ENCODE data around the gene SHB.

Gene SHB

DNA sequence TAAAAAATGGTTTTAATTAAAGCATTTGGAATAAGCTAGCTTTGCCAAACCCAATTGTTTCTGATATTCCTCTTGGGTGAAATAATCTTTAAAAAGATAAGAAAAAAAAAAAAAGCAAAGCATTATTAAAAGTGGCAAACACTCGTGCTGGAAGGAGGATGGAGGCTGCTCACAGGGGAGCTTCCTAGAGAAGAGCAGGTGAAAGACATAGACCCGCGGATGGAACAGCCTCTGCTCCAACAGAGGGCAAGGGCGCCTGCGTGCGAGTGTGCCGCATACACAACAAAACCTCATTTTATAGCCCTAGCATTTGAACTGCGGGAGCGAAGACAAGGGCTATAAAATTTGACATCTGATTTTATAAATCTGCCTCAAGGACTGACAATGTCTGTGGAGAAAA is 131.7 kb downstream of the SHB start:
- Histone ChIP-seq H3K4me2 (ENCODE audit: low read length) (no peak overlapping the region), H3K56ac (ENCODE audit: low read length) (no peak overlapping the region), H3K27ac (ENCODE audit: low read depth, low read length) (no peak overlapping the region), H3K36me3 (ENCODE audit: control insufficient read depth, insufficient read depth, low read length) (no peaks in the 10 kb centered on the region), H3K27me3 (ENCODE audit: insufficient read depth, low read length, poor library complexity) (no peaks in the 10 kb centered on the region), H3K79me2 (ENCODE audit: control insufficient read depth, insufficient read depth, low read length) (no peaks in the 10 kb centered on the region), H3K9ac (ENCODE audit: low read length) (no peak overlapping the region), H4K8ac (ENCODE audit: low read depth, low read length) (no peak overlapping the region), H2BK15ac (replicated peaks; ENCODE audit: low read depth) (no peak overlapping the region), H3K4me1 (ENCODE audit: control insufficient read depth, low read depth, low read length) (no peaks in the 10 kb centered on the region), H3K79me1 (ENCODE audit: low read length) (peaks cover 16% of the 10 kb centered on the region), H3K18ac (ENCODE audit: low read length) (no peak overlapping the region), H2AK5ac (ENCODE audit: low read length) (no peak overlapping the region), H4K5ac (ENCODE audit: low read length) (no peak overlapping the region), H2BK120ac (ENCODE audit: low read depth, low read length) (no peak overlapping the region), H3K4me3 (ENCODE audit: low read length) (no peak overlapping the region), H2BK5ac (ENCODE audit: low read length) (no peak overlapping the region), H3K4ac (ENCODE audit: low read depth, low read length) (no peak overlapping the region), H3K23ac (ENCODE audit: low read length) (no peak overlapping the region)
- no CpG with 5 or more reads among the region's 9 CpGs for whole genome bisulfite sequencing (ENCODE audit: extremely low coverage, insufficient coverage, low lambda C conversion rate)
- no peak for DNase-seq

DNA sequence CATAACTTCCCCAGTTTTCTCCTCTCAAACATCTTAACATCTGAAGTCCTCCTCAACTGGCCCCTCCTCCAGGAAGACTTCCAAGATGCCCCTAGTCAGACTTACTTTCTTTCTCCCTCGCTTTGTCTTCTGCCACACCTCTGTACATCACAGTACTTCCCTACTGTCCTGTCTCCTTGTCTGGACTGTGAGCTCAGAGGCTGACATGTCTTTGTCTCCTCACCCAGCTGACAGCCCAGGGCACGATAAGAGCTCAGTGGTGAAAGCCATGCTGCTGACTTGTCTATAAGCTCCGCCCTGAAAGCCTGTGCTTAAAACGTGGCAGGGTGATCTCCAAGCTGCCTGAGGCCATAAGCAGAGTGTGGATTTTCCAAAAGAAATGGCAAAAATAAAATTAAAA is 132.1 kb downstream of the SHB start:
- H3K79me1 ChIP-seq (ENCODE audit: low read length), result peaks cover 16% of the 10 kb centered on the region
- no peak overlapping the region for H3K4me3 ChIP-seq (ENCODE audit: low read length)
- no peak overlapping the region for H3K18ac ChIP-seq (ENCODE audit: low read length)
- H2BK15ac ChIP-seq (replicated peaks; ENCODE audit: low read depth), result no peak overlapping the region
- no peaks in the 10 kb centered on the region for H3K36me3 ChIP-seq (ENCODE audit: control insufficient read depth, insufficient read depth, low read length)
- H3K27me3 ChIP-seq (ENCODE audit: insufficient read depth, low read length, poor library complexity), result no peaks in the 10 kb centered on the region
- H3K4me2 ChIP-seq (ENCODE audit: low read length), result no peak overlapping the region
- no peaks in the 10 kb centered on the region for H3K79me2 ChIP-seq (ENCODE audit: control insufficient read depth, insufficient read depth, low read length)
- H4K5ac ChIP-seq (ENCODE audit: low read length), result no peak overlapping the region
- no peak overlapping the region for H3K27ac ChIP-seq (ENCODE audit: low read depth, low read length)
- no peak overlapping the region for H3K9ac ChIP-seq (ENCODE audit: low read length)
- no peak overlapping the region for H2BK120ac ChIP-seq (ENCODE audit: low read depth, low read length)
- no peaks in the 10 kb centered on the region for H3K4me1 ChIP-seq (ENCODE audit: control insufficient read depth, low read depth, low read length)
- H3K4ac ChIP-seq (ENCODE audit: low read depth, low read length), result no peak overlapping the region
- H3K56ac ChIP-seq (ENCODE audit: low read length), result no peak overlapping the region
- H4K8ac ChIP-seq (ENCODE audit: low read depth, low read length), result no peak overlapping the region
- H2BK5ac ChIP-seq (ENCODE audit: low read length), result no peak overlapping the region
- WGBS (ENCODE audit: extremely low coverage, insufficient coverage, low lambda C conversion rate), result no CpG with 5 or more reads among the region's 4 CpGs
- H3K23ac ChIP-seq (ENCODE audit: low read length), result no peak overlapping the region
- no peak overlapping the region for H2AK5ac ChIP-seq (ENCODE audit: low read length)
- peak; percentile 56 for DNase-seq

DNA sequence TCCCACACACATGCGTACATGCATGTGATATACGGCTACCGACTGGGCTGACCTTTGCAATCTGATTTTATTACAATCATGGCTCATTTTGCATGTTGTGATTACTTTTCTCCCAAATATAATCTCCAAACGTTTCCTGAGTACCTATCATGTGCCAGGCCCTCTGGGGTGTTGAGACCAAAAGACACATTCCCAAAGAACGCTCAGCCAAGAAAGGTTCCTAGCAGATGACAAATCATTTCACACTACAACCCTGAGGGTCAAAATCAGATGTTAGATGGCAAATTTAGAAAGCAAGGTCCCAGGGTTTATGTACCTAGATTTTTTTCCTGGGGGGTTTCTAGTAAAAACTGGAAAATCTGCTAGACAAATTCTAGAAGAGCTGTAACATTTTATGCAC is 132.7 kb downstream of the SHB start:
- Histone ChIP-seq H2BK5ac (ENCODE audit: low read length) (no peak overlapping the region), H3K18ac (ENCODE audit: low read length) (no peak overlapping the region), H3K4ac (ENCODE audit: low read depth, low read length) (no peak overlapping the region), H3K9ac (ENCODE audit: low read length) (no peak overlapping the region), H2AK5ac (ENCODE audit: low read length) (no peak overlapping the region), H3K27ac (ENCODE audit: low read depth, low read length) (no peak overlapping the region), H3K56ac (ENCODE audit: low read length) (no peak overlapping the region), H2BK15ac (replicated peaks; ENCODE audit: low read depth) (no peak overlapping the region), H3K4me1 (ENCODE audit: control insufficient read depth, low read depth, low read length) (no peaks in the 10 kb centered on the region), H3K4me2 (ENCODE audit: low read length) (no peak overlapping the region), H3K4me3 (ENCODE audit: low read length) (no peak overlapping the region), H3K36me3 (ENCODE audit: control insufficient read depth, insufficient read depth, low read length) (no peaks in the 10 kb centered on the region), H3K79me1 (ENCODE audit: low read length) (peaks cover 15% of the 10 kb centered on the region), H4K5ac (ENCODE audit: low read length) (no peak overlapping the region), H2BK120ac (ENCODE audit: low read depth, low read length) (no peak overlapping the region), H3K23ac (ENCODE audit: low read length) (no peak overlapping the region), H3K27me3 (ENCODE audit: insufficient read depth, low read length, poor library complexity) (no peaks in the 10 kb centered on the region), H3K79me2 (ENCODE audit: control insufficient read depth, insufficient read depth, low read length) (no peaks in the 10 kb centered on the region), H4K8ac (ENCODE audit: low read depth, low read length) (no peak overlapping the region)
- no peak for DNase-seq
- WGBS (ENCODE audit: extremely low coverage, insufficient coverage, low lambda C conversion rate), result no CpG with 5 or more reads among the region's 5 CpGs

DNA sequence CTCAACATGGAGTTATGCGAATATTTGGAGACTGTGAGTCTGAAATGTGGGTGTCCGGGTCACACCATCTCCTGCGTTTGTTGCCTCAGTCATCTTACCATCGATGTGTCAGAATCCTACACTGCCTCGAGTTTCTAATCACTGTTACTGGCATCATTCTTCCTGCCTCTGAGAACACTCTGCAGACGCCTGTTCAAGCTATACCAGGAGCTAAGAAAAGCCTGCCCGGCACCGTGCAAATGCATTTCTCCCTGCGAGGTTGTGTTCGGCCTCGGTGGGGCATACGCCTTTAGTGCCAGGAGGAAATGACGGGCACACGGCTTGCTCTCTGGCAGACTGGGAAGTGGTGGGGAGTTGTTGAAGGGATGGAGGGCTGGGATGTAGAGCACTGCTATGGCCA is 133.9 kb downstream of the SHB start:
- Histone ChIP-seq H2AK5ac (ENCODE audit: low read length) (no peak overlapping the region), H2BK120ac (ENCODE audit: low read depth, low read length) (no peak overlapping the region), H3K4me2 (ENCODE audit: low read length) (no peak overlapping the region), H3K36me3 (ENCODE audit: control insufficient read depth, insufficient read depth, low read length) (no peaks in the 10 kb centered on the region), H3K4me3 (ENCODE audit: low read length) (no peak overlapping the region), H3K27ac (ENCODE audit: low read depth, low read length) (no peak overlapping the region), H4K8ac (ENCODE audit: low read depth, low read length) (no peak overlapping the region), H3K56ac (ENCODE audit: low read length) (no peak overlapping the region), H2BK15ac (replicated peaks; ENCODE audit: low read depth) (no peak overlapping the region), H3K79me1 (ENCODE audit: low read length) (peaks cover 15% of the 10 kb centered on the region), H3K79me2 (ENCODE audit: control insufficient read depth, insufficient read depth, low read length) (no peaks in the 10 kb centered on the region), H3K4ac (ENCODE audit: low read depth, low read length) (no peak overlapping the region), H3K9ac (ENCODE audit: low read length) (no peak overlapping the region), H4K5ac (ENCODE audit: low read length) (no peak overlapping the region), H3K18ac (ENCODE audit: low read length) (no peak overlapping the region), H3K4me1 (ENCODE audit: control insufficient read depth, low read depth, low read length) (no peaks in the 10 kb centered on the region), H3K27me3 (ENCODE audit: insufficient read depth, low read length, poor library complexity) (no peaks in the 10 kb centered on the region), H3K23ac (ENCODE audit: low read length) (no peak overlapping the region), H2BK5ac (ENCODE audit: low read length) (no peak overlapping the region)
- no CpG with 5 or more reads among the region's 14 CpGs for WGBS (ENCODE audit: extremely low coverage, insufficient coverage, low lambda C conversion rate)
- no peak for DNase-seq

DNA sequence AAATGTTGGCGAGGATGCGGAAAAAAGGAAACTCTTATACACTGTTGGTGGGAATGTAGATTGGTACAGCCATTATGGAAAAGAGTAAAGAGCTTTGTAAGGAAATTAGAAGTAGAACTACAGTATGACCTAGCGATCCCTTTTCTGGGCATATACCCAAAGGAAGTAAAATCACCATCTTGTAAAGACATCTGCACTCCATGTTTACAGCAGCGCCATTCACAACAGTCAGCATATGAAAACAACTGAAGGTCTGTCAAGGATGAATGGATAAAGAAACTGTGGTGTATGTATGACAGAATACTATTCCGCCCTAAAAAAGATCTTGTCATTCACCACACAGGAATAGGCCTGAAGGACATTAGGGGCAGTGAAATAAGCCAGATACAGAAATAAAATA is 137.4 kb downstream of the SHB start:
- Histone ChIP-seq H3K4me2 (ENCODE audit: low read length) (no peak overlapping the region), H2BK15ac (replicated peaks; ENCODE audit: low read depth) (no peak overlapping the region), H3K27ac (ENCODE audit: low read depth, low read length) (no peak overlapping the region), H4K8ac (ENCODE audit: low read depth, low read length) (no peak overlapping the region), H3K4me3 (ENCODE audit: low read length) (no peak overlapping the region), H3K4me1 (ENCODE audit: control insufficient read depth, low read depth, low read length) (peaks cover 1% of the 10 kb centered on the region), H3K36me3 (ENCODE audit: control insufficient read depth, insufficient read depth, low read length) (peaks cover 3% of the 10 kb centered on the region), H2BK120ac (ENCODE audit: low read depth, low read length) (no peak overlapping the region), H4K5ac (ENCODE audit: low read length) (no peak overlapping the region), H3K79me1 (ENCODE audit: low read length) (peaks cover 23% of the 10 kb centered on the region), H3K27me3 (ENCODE audit: insufficient read depth, low read length, poor library complexity) (no peaks in the 10 kb centered on the region), H3K56ac (ENCODE audit: low read length) (no peak overlapping the region), H3K18ac (ENCODE audit: low read length) (no peak overlapping the region), H3K23ac (ENCODE audit: low read length) (no peak overlapping the region), H3K9ac (ENCODE audit: low read length) (no peak overlapping the region), H2BK5ac (ENCODE audit: low read length) (no peak overlapping the region), H3K79me2 (ENCODE audit: control insufficient read depth, insufficient read depth, low read length) (peaks cover 2% of the 10 kb centered on the region), H3K4ac (ENCODE audit: low read depth, low read length) (no peak overlapping the region), H2AK5ac (ENCODE audit: low read length) (no peak overlapping the region)
- no CpG with 5 or more reads among the region's 5 CpGs for WGBS (ENCODE audit: extremely low coverage, insufficient coverage, low lambda C conversion rate)
- no peak for DNase-seq

DNA sequence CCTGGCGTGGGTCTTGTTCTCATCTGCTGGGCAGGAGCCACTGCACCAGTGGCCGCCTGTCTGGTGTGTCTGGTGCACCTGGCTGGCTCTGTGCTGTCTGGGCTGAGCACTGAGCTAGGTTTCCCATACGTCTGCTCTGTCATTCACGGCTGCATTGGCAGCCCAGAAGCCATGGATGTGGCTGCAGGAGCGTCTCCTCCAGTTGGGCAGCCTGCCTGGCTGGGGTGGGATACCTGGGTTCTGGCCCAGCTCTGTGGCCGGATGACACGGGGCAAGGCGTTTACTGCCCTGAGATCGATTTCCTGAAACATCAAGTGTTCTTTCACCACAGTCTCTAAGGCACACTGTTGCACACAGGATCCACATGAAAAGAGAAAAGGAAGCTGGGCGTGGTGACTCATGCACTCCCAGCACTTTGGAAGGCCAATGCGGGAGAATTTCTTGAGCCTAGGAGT is 139.6 kb downstream of the SHB start:
- Histone ChIP-seq H3K36me3 (ENCODE audit: control insufficient read depth, insufficient read depth, low read length) (peaks cover 3% of the 10 kb centered on the region), H3K18ac (ENCODE audit: low read length) (no peak overlapping the region)

More for the DNA sequence above, 139.6 kb downstream of the SHB start:
- no peak overlapping the region for H3K4ac ChIP-seq (ENCODE audit: low read depth, low read length)
- H3K4me1 ChIP-seq (ENCODE audit: control insufficient read depth, low read depth, low read length), result peaks cover 4% of the 10 kb centered on the region
- H2BK5ac ChIP-seq (ENCODE audit: low read length), result no peak overlapping the region
- no peak overlapping the region for H3K9ac ChIP-seq (ENCODE audit: low read length)
- peaks cover 29% of the 10 kb centered on the region for H3K79me1 ChIP-seq (ENCODE audit: low read length)
- H3K27ac ChIP-seq (ENCODE audit: low read depth, low read length), result no peak overlapping the region
- peaks cover 5% of the 10 kb centered on the region for H3K79me2 ChIP-seq (ENCODE audit: control insufficient read depth, insufficient read depth, low read length)
- WGBS (ENCODE audit: extremely low coverage, insufficient coverage, low lambda C conversion rate), result no CpG with 5 or more reads among the region's 11 CpGs
- no peak overlapping the region for H2AK5ac ChIP-seq (ENCODE audit: low read length)
- H3K56ac ChIP-seq (ENCODE audit: low read length), result no peak overlapping the region
- no peak overlapping the region for H2BK120ac ChIP-seq (ENCODE audit: low read depth, low read length)
- H4K5ac ChIP-seq (ENCODE audit: low read length), result no peak overlapping the region
- H3K23ac ChIP-seq (ENCODE audit: low read length), result no peak overlapping the region
- H3K27me3 ChIP-seq (ENCODE audit: insufficient read depth, low read length, poor library complexity), result no peaks in the 10 kb centered on the region
- no peak for DNase-seq
- H3K4me2 ChIP-seq (ENCODE audit: low read length), result no peak overlapping the region
- no peak overlapping the region for H4K8ac ChIP-seq (ENCODE audit: low read depth, low read length)
- no peak overlapping the region for H3K4me3 ChIP-seq (ENCODE audit: low read length)
- H2BK15ac ChIP-seq (replicated peaks; ENCODE audit: low read depth), result no peak overlapping the region

All from mesendoderm (in vitro differentiated cells).